Ovary (tissue), 3 donors: ENCODE data around the gene EFHD1.

Source experiments
- CTCF ChIP-seq, 3 donors: fragments of 450-650 bp in 2 of 3; fragments of 200-600 bp in 1 of 3; IDR thresholded peaks; one replicate each; pipeline versions ENCODE4 v1.5.1 to v1.8.0; 2016 to 2022; ENCODE audit warnings: antibody characterized with exemption in 3 of 3, mild to moderate bottlenecking in 1 of 3
- EP300 ChIP-seq: sonication (generic); formaldehyde crosslinking; IDR thresholded peaks from one replicate; pipeline ENCODE4 v1.6.1; 2017; ENCODE audit warnings: antibody characterized with exemption
- POLR2A ChIP-seq: fragments of 450-650 bp; IDR thresholded peaks from one replicate; pipeline ENCODE4 v1.6.1; 2017; ENCODE audit warnings: antibody characterized with exemption, mild to moderate bottlenecking, moderate library complexity
- donor health status: DM: no; HTN: no; CAD: no.

- TF ChIP-seq CTCF (IDR thresholded peaks at IDR 0.05) = no peak
- TF ChIP-seq POLR2A = no peak
- TF ChIP-seq EP300 = no peak
Measured at GRCh38 chr2:232626584-232626983, 6.8 kb upstream of the EFHD1 start.
